HG03097 (cell line): Measurements from ENCODE around the gene SYNPO.

Experiments used
- ATAC-seq: cut with Tn5 transposase; IDR thresholded peaks from one replicate; pipeline ENCODE4 v1.9.1; 2021; ENCODE audit not compliant: unreplicated experiment, low FRiP score

The SYNPO gene, protein sequence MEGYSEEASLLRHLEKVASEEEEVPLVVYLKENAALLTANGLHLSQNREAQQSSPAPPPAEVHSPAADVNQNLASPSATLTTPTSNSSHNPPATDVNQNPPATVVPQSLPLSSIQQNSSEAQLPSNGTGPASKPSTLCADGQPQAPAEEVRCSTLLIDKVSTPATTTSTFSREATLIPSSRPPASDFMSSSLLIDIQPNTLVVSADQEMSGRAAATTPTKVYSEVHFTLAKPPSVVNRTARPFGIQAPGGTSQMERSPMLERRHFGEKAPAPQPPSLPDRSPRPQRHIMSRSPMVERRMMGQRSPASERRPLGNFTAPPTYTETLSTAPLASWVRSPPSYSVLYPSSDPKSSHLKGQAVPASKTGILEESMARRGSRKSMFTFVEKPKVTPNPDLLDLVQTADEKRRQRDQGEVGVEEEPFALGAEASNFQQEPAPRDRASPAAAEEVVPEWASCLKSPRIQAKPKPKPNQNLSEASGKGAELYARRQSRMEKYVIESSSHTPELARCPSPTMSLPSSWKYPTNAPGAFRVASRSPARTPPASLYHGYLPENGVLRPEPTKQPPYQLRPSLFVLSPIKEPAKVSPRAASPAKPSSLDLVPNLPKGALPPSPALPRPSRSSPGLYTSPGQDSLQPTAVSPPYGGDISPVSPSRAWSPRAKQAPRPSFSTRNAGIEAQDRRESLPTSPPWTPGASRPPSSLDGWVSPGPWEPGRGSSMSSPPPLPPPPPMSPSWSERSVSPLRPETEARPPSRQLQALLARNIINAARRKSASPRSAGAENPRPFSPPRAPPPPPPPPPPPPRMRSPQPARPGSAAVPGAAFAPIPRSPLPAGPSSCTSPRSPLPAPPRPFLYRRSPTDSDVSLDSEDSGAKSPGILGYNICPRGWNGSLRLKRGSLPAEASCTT

GRCh38 chr5:150640311-150641005 is at the start of gene SYNPO:
TSS of gene SYNPO (plus strand) at chr5:150640660. CDS start at chr5:150648276, 7,616 bp downstream.
- ATAC-seq = no peak

DNA sequence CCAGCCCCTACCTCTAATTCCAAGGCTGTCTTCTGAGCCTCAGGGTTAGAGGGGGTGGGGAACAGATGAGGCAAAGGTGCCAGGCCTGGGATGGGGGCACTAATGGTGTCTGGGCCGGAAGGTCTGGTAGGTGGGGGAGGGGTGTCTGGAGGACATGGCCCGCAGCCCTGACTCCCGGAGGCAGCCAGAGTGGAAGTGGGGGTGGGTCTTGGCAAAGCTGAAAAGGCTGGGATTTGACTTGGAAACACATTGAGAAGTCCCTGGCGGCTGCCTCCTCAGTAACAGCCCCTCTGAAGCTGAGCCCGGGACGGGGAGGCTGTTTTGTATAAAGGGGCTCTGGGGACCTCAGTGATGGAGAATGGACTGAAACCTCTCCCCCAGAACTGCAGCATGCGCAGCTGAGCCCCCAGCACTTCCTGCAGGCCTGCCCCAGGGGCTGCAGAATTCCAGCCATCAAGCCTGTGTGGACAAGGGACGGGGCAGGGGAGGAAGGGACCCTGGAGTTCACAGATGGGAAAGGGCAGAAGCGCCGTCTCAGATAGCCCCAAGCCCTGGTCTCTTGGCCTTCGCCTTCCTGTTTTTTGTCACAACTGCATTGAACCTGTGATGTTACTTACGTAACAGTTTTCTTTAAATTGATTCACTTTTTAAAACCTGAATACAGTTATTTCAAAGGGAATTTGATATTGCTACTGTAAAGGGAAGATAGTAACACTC is 49.3 kb upstream of the SYNPO start:
- no peak for ATAC-seq

DNA sequence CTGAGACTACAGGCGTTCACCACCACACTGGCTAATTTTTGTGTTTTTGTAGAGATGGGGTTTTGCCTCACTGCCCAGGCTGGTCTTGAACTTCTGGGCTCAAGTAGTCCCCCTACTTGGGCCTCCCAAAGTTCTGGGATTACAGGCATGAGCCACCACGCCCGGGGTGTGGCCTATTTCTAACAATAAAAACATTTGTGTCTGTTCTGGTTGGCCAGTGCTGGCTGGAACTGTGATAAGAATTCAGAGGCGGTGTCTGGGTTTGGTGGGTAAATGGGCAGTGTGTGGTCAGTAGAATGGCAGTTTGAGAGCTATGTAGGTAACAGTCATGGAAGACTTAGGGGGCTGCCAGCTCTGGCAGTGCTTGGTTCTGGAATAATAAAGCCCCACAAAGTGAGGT is 46.9 kb upstream of the SYNPO start:
- ATAC-seq = no peak

DNA sequence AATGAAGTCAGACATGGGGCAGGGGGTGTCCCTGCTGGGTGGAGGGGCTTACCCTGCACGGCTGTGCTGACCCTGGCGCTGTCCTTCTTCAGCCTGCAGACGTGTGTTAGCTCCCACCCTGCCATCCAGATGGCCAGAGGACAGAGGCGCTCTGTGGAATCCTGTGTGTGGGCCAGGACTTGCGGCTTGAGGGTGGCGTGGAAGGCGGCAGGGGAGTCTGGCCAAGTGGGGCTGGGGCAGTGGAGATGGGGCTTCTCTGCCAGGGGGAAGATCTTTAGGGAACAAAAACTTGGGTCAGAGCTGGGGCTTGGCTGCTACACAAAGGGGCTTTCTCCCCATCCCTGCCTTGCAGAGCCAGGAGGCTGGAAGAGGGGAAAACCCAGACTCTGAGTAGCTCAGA is 46.5 kb upstream of the SYNPO start:
- ATAC-seq = no peak

DNA sequence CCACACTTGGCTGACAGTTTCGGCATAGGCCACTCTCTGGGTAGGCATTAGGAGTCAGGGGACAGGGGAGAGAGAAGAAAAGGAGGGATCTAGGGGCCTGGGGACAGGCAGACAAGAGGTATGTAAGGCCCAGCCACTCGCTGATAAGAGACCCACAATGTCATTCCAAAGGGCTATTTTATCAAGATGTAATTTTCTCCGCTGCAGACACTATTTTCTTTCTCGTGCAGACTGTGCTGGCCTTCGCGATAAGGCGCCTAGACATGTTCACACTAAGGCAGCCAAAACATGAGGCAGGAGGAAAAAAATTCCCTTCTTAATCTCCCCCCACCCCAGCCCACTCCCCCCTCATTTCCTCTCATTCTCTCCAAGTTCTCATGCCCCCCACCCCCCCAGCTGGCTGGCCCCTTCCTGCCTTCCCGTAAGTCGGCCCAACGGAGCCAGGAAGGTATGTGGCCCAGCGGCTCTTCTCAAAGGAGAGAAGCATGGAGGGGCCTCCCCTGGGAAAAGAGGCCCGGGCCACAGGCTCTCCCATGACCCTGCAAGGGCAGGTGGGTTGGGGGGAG is 44.9 kb upstream of the SYNPO start:
- ATAC-seq = no peak

DNA sequence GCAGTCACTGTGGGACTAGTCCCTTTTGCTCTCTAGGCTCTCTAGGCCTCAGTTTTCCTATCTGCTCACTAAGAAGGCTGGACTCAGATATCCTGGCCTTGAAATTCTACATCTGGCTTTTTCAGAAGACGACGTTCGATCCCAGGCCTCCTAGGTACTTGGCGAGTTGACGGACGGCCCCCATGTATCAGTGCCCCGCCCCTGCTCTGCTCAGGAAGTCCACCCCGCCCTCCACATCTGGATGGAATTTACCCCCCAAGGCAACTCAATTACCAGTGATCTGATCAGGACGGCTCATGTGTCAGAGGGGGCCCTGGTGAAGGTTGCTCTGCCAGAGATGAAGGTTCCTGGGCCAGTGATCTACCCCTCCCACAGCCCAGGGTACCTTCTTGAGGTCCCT is 44.1 kb upstream of the SYNPO start:
- no peak for ATAC-seq

- ATAC-seq = no peak
Measured at GRCh38 chr5:150596826-150597225, 43.6 kb upstream of the SYNPO start.

- no peak for ATAC-seq
Measured at GRCh38 chr5:150598006-150598405, 42.5 kb upstream of the SYNPO start.

GRCh38 chr5:150598821-150599273 is 41.6 kb upstream of the SYNPO start:
- no peak for ATAC-seq

DNA sequence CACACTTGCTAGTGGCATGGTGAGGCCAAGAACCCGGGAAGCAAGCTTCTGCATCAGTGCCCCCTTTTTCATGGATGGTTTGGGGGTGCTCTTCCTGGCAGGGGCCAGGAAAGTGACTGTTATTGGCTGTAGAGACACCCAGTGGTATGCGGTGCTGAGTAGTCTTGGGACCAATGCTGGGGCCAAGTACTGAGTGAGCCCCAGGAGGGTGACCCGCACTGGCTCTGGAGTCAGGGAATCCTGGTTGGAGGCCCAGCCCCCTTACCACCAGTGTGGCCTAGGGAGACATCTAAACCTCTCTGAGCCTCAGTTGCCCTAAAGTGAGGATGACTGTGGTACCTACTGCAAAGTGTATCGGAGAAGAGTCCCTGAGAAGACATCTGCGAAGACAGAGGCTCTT is 41.2 kb upstream of the SYNPO start:
- ATAC-seq = no peak

DNA sequence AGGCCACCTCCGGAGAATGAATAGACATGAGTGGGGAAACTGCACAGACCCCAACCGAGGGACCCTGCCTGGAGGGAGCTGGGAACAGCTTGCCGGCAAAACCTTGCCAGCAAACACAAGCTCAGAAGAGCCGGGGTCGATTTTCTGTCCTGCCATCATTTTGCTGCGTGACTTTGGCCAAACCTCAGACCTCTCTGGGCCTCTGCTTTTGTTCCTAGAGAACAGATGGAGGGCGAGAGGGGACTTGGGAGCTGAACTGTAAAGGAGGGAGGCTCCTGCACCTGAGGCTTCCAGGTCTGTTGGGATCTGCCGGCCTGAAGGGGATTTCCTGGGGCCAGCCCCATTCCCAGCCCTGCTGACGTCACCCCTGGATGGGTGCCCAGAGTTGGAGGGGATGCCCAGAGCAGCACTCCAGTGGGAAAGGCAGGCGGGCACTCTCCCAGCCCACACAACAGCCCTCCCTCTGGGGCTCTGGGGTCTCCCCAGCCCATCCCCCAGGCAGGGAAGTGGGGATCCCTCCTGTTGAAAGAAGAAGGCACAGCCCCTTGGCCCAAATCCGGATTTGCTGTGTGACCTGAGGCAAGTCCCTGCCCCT is 40.4 kb upstream of the SYNPO start:
- ATAC-seq = no peak

DNA sequence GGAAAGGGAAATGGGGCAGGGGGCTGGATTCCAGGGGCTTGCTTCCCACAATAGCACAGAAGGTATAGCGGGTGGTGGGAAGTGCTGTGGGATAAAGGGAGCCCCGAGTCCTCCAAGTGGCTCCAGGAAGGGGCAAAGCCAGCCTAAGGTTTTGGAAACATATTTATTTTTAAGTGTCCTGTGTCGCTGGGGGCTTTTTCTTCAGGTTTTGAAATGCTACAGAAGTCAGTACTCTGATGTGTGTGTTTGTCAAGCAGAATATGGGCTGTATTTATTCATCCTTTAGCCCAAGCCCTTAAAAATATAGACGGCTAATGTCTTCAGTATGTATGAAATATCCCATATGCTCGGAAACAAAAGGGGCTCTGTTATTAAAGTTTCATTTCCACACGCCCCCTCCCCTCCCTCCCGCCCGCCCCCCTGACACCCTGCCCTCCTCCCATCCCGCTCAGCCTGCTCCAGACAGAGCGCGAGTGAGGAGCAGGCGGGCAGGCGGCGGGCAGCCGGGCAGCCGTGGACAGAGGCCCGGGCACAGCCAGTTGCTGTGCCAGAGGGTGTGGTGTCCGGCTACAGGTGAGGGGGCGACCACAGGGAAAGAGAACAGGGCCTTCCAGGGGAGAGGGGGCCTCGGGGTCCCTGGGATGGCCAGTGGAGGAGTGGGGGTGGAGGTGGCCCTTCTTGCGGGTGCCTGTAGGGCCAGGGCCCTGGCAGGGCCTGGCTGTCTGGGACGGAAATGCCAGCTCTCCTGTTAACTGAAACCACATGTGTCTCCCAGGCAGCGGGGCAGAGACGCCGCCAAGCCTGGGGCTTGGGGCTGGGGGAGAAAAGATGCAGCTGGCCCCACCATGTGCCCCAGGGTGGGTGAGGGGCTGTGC is 39.6 kb upstream of the SYNPO start:
- no peak for ATAC-seq

- ATAC-seq = no peak
Measured at GRCh38 chr5:150601491-150602345, 38.7 kb upstream of the SYNPO start.

- ATAC-seq = no peak
Measured at GRCh38 chr5:150603052-150603451, 37.4 kb upstream of the SYNPO start.

GRCh38 chr5:150603491-150603890 is 37.0 kb upstream of the SYNPO start:
- no peak for ATAC-seq

DNA sequence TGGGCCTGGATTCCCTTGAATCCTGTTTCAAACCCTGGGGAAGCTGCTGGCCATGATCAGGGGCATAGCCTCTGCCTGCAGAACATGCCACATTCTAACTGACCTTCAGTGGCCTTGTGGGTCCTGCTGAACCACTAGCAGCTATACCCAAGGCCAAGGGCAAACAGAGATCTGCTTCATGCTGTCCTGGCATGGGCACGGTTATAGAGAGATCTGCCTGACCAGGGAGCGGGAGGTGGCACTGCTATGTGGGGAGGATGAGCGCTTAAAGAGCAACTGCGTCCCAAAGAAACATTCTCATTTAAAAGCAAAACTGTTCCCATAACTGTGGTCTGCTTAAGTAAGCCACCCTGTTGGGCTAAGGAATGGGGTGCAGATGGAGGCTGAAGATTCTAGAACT is 36.5 kb upstream of the SYNPO start:
- ATAC-seq = no peak

GRCh38 chr5:150604894-150605440 is 35.5 kb upstream of the SYNPO start:
- ATAC-seq = no peak
